GM23248 (cell line): ENCODE measurements around the gene LEFTY1. TPM values are rescaled to one million over a fixed set of nuclear protein-coding genes. Genes with fewer than 3 reads are reported as not detected.

Experiments used
- DNase-seq: peaks from one replicate; pipeline ENCODE4 v3.0.0-alpha.2; 2015
- H2AFZ ChIP-seq: fragments of 200-600 bp; sonication (generic); 2 replicates; pipeline ENCODE4 v1.6.1; 2016; ENCODE audit warnings: antibody characterized with exemption
- H3F3A ChIP-seq: fragments of 200-600 bp; sonication (generic); 2 replicates; pipeline ENCODE4 v1.6.1; 2016; ENCODE audit warnings: mild to moderate bottlenecking, antibody characterized with exemption, mixed run types; ENCODE audit not compliant: insufficient read depth
- H3K27ac ChIP-seq: fragments of 200-600 bp; sonication (generic); 2 replicates; pipeline ENCODE4 v1.5.1; 2016; ENCODE audit warnings: mild to moderate bottlenecking
- H3K27me3 ChIP-seq: fragments of 200-600 bp; sonication (generic); replicated peaks from 2 replicates; pipeline ENCODE4 v1.6.1; 2016; ENCODE audit warnings: mild to moderate bottlenecking; ENCODE audit not compliant: insufficient read depth
- H3K36me3 ChIP-seq: fragments of 200-600 bp; sonication (generic); 2 replicates; pipeline ENCODE4 v1.6.1; 2016; ENCODE audit warnings: low read depth, mild to moderate bottlenecking
- H3K4me1 ChIP-seq: fragments of 200-600 bp; sonication (generic); 2 replicates; pipeline ENCODE4 v1.6.1; 2016; ENCODE audit warnings: mild to moderate bottlenecking; ENCODE audit not compliant: insufficient read depth
- H3K4me2 ChIP-seq: fragments of 200-600 bp; sonication (generic); one replicate; pipeline ENCODE4 v1.6.1; 2016; ENCODE audit warnings: mild to moderate bottlenecking; ENCODE audit not compliant: unreplicated experiment
- H3K4me3 ChIP-seq: fragments of 200-600 bp; sonication (generic); 2 replicates; pipeline ENCODE4 v1.5.1; 2016; ENCODE audit warnings: mild to moderate bottlenecking
- H3K79me2 ChIP-seq: fragments of 200-600 bp; sonication (generic); 2 replicates; pipeline ENCODE4 v1.6.1; 2016; ENCODE audit warnings: mild to moderate bottlenecking; ENCODE audit not compliant: insufficient read depth
- H3K9ac ChIP-seq: fragments of 200-600 bp; sonication (generic); 2 replicates; pipeline ENCODE4 v1.6.1; 2016; ENCODE audit warnings: mild to moderate bottlenecking
- H3K9me2 ChIP-seq: fragments of 200-600 bp; sonication (generic); 2 replicates; pipeline ENCODE4 v1.6.1; 2016; ENCODE audit warnings: mixed run types, mild to moderate bottlenecking, moderate library complexity; ENCODE audit not compliant: insufficient read depth
- H3K9me3 ChIP-seq: fragments of 200-600 bp; sonication (generic); one replicate; pipeline ENCODE4 v1.6.1; 2017; ENCODE audit warnings: low read depth
- H4K20me1 ChIP-seq: fragments of 200-600 bp; sonication (generic); 2 replicates; pipeline ENCODE4 v1.6.0; 2016; ENCODE audit not compliant: insufficient read depth
- EZH2 ChIP-seq: fragments of 200-600 bp; sonication (generic); IDR thresholded peaks from 2 replicates; pipeline ENCODE4 v1.6.1; 2018; ENCODE audit warnings: antibody characterized with exemption, mild to moderate bottlenecking; ENCODE audit not compliant: insufficient read depth, poor library complexity, severe bottlenecking
- EZH2phosphoT487 ChIP-seq: fragments of 200-600 bp; sonication (generic); IDR thresholded peaks from 2 replicates; pipeline ENCODE4 v1.6.1; 2018; ENCODE audit warnings: antibody characterized with exemption, moderate library complexity, mild to moderate bottlenecking, low read depth; ENCODE audit not compliant: insufficient read depth
- WGBS, 2 experiments: methylation state at CpG; one replicate each; pipeline ENCODE4 v1.1.6; 2015 to 2017; ENCODE audit warnings: low lambda C conversion rate in 2 of 2, low coverage in 1 of 2; ENCODE audit errors: missing lambda C conversion rate in 2 of 2; 5-methylcytosine and 5-hydroxymethylcytosine counted together
- in situ Hi-C: fragments of 300-500 bp; cut with MboI; formaldehyde crosslinking; loops from 2 replicates; pipeline ENCODE4 v1.15.0; 2020
- polyA plus RNA-seq: library from polyadenylated mRNA; unstranded; fragments of >200 nt; fragmentation: Nextera tagmentation; extraction: Ambion mirVana; gene quantifications from 2 replicates; pipeline ENCODE4 v1.2.1, GENCODE V29; 2016
- total RNA-seq: library from RNA; depleted of rRNA; stranded (reverse); fragments of >200 nt; shearing (Covaris generic); gene quantifications from 2 replicates; pipeline ENCODE4 v1.2.3, GENCODE V29; 2014

LEFTY1 gene
- total and polyA plus RNA-seq, 2 experiments from 2014 or later, result not detected

DNA sequence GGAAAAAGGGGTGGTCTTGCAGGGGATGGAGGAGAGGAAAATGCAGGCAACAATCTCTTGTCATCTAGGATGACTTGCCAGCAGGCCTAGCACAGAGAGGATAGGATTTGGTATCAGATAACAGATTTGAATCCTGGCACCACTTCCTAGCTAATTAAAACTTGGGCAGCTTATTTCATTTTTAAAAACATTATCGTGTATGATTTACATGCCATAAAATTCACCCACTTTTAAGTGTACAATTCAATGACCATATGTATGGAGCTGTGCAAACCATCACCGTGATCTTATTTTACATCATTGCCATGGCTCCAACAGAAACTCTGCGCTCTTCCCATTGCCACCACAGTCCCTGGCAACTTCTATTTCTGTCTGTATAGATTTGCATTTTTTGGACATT, 28.2 kb upstream of the LEFTY1 start:
- no peaks in the 10 kb centered on the region for H3K9me3 ChIP-seq
- H3K9ac ChIP-seq, result no peak overlapping the region
- no peak overlapping the region for H3K4me3 ChIP-seq
- WGBS, 2 experiments, result 83 to 87% methylated on average over 3 of the region's 3 CpGs
- H3K27ac ChIP-seq, result no peak overlapping the region
- peaks cover 16% of the 10 kb centered on the region; the same call in 1 of the 2 replicates for H3K36me3 ChIP-seq
- H2AFZ ChIP-seq, result no peak overlapping the region
- 0 out of 2 replicates have a peak, but pooled peaks cover 14% of the 10 kb centered on the region for H3K79me2 ChIP-seq
- H3K4me2 ChIP-seq, result no peak overlapping the region
- H3K4me1 ChIP-seq, result peaks cover 11% of the 10 kb centered on the region
- H4K20me1 ChIP-seq, result no peaks in the 10 kb centered on the region
- H3K9me2 ChIP-seq, result no peaks in the 10 kb centered on the region
- H3K27me3 ChIP-seq, result no peaks in the 10 kb centered on the region
- in situ Hi-C loops, result no loop called here
- no peak for TF ChIP-seq EZH2phosphoT487
- TF ChIP-seq EZH2, result no peak
- peaks cover 14% of the 10 kb centered on the region; the same call in 1 of the 2 replicates for H3F3A ChIP-seq
- no peak for DNase-seq

DNA sequence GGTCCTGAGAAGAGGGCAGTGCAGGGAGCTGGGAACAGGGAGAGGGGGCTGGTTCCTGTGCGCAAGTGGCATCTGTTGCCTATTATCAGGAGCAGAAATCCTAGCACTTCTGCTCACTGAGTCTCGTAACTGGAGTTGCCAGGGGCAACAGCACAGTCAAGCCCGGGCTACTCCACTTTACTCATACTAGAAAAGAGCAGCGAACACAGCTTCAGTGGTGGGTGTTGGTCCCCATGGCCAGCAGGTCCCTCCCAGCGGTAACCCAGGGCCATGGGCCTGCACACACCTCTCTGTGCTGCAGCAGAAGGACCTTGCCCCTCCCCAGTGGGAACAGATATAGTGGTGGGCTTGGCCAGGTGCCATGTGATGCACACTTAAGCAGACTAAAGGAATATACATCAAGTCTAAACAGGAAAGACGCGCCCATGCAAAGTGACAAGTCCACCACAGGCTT, 26.6 kb upstream of the LEFTY1 start:
- Histone ChIP-seq H3K79me2 (0 out of 2 replicates have a peak, but pooled peaks cover 14% of the 10 kb centered on the region), H3K4me1 (peaks cover 11% of the 10 kb centered on the region), H3K27ac (no peak overlapping the region), H3K36me3 (peaks cover 16% of the 10 kb centered on the region; the same call in 1 of the 2 replicates), H3K4me3 (no peak overlapping the region), H3F3A (peaks cover 14% of the 10 kb centered on the region; the same call in 1 of the 2 replicates), H3K27me3 (no peaks in the 10 kb centered on the region), H3K9me2 (no peaks in the 10 kb centered on the region), H3K4me2 (no peak overlapping the region), H3K9me3 (no peaks in the 10 kb centered on the region), H3K9ac (no peak overlapping the region), H2AFZ (no peak overlapping the region), H4K20me1 (no peaks in the 10 kb centered on the region)
- DNase-seq, result no peak
- 78 to 81% methylated on average over 7 of the region's 7 CpGs for WGBS, 2 experiments
- no peak for TF ChIP-seq EZH2
- no peak for TF ChIP-seq EZH2phosphoT487
- in situ Hi-C loops, result no loop called here

DNA sequence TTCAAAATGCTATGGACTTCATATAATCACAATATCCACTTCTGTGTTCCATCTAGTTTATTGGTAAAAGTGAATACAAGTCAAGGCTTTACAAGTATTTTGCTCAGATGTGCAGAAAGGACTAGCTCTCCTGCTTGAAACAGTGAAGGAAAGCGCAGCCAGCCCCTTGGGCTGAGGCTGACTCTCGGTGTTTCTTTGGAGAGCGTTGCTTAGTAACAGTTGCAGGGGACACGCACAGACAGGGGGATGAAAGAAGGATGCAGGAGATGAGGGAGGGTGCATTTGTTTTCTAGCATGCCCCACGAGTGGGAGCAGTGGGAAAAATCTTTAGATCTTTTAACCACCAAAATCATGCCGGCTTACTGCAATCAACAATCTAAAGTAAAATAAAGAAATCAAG, 26.0 kb upstream of the LEFTY1 start:
- 0 out of 2 replicates have a peak, but pooled peaks cover 12% of the 10 kb centered on the region for H3F3A ChIP-seq
- no peaks in the 10 kb centered on the region for H3K27me3 ChIP-seq
- H3K4me1 ChIP-seq, result peaks cover 7% of the 10 kb centered on the region
- no peaks in the 10 kb centered on the region for H4K20me1 ChIP-seq
- H3K9ac ChIP-seq, result no peak overlapping the region
- H3K79me2 ChIP-seq, result 0 out of 2 replicates have a peak, but pooled peaks cover 14% of the 10 kb centered on the region
- 93 to 94% methylated on average over 6 of the region's 6 CpGs for WGBS, 2 experiments
- no peaks in the 10 kb centered on the region for H3K9me3 ChIP-seq
- in situ Hi-C loops, result no loop called here
- no peak overlapping the region for H3K4me2 ChIP-seq
- no peak overlapping the region for H3K27ac ChIP-seq
- no peak for TF ChIP-seq EZH2
- no peak for TF ChIP-seq EZH2phosphoT487
- no peak for DNase-seq
- H3K4me3 ChIP-seq, result no peak overlapping the region
- H3K36me3 ChIP-seq, result peaks cover 16% of the 10 kb centered on the region; the same call in 1 of the 2 replicates
- H2AFZ ChIP-seq, result no peak overlapping the region
- no peaks in the 10 kb centered on the region for H3K9me2 ChIP-seq

DNA sequence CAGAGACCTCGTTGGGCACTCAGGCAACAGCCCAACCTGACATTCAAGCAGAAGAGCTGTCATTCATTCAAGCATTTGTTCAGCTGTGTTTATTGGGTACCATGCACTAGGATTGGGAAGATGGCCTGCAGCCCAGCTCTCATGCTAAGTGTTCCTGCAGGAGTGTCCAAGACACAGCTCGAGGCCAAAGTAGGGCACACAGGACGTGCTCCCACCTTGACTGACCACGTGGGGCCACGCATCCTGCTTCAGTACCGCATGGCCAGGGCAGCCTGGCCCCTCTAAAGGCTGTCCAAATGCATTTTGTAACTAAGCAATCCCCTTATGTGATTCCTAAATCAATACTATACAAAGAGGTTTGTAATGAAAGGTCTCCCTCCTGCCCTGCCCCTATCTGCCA, 25.4 kb upstream of the LEFTY1 start:
- no peaks in the 10 kb centered on the region for H3K9me3 ChIP-seq
- H3K4me3 ChIP-seq, result no peak overlapping the region
- DNase-seq, result no peak
- H4K20me1 ChIP-seq, result no peaks in the 10 kb centered on the region
- 89 to 91% methylated on average over 6 of the region's 6 CpGs for WGBS, 2 experiments
- H3F3A ChIP-seq, result 0 out of 2 replicates have a peak, but pooled peaks cover 6% of the 10 kb centered on the region
- H3K9ac ChIP-seq, result no peak overlapping the region
- H3K4me1 ChIP-seq, result peaks cover 2% of the 10 kb centered on the region
- no peak overlapping the region for H3K27ac ChIP-seq
- no peaks in the 10 kb centered on the region for H3K9me2 ChIP-seq
- in situ Hi-C loops, result no loop called here
- no peak overlapping the region for H2AFZ ChIP-seq
- 0 out of 2 replicates have a peak, but pooled peaks cover 14% of the 10 kb centered on the region for H3K79me2 ChIP-seq
- TF ChIP-seq EZH2phosphoT487 (no peak), EZH2 (no peak)
- H3K4me2 ChIP-seq, result no peak overlapping the region
- H3K27me3 ChIP-seq, result no peaks in the 10 kb centered on the region
- H3K36me3 ChIP-seq, result peaks cover 16% of the 10 kb centered on the region; the same call in 1 of the 2 replicates
